Superior temporal gyrus (tissue), 1 donor: ENCODE measurements around the gene CDC27.
A peak's percentile ranks its signal among the peaks of the same experiment; 100 is the strongest.
"Not testable (repeated sequence)": the region's sequence is repeated elsewhere in the genome, so short reads cannot be mapped to it uniquely, and the experiment has no call there.

Source experiments
- DNase-seq: peaks from one replicate; pipeline ENCODE4 v3.0.0-alpha.2; 2016; ENCODE audit errors: extremely low spot score

Gene CDC27

DNA sequence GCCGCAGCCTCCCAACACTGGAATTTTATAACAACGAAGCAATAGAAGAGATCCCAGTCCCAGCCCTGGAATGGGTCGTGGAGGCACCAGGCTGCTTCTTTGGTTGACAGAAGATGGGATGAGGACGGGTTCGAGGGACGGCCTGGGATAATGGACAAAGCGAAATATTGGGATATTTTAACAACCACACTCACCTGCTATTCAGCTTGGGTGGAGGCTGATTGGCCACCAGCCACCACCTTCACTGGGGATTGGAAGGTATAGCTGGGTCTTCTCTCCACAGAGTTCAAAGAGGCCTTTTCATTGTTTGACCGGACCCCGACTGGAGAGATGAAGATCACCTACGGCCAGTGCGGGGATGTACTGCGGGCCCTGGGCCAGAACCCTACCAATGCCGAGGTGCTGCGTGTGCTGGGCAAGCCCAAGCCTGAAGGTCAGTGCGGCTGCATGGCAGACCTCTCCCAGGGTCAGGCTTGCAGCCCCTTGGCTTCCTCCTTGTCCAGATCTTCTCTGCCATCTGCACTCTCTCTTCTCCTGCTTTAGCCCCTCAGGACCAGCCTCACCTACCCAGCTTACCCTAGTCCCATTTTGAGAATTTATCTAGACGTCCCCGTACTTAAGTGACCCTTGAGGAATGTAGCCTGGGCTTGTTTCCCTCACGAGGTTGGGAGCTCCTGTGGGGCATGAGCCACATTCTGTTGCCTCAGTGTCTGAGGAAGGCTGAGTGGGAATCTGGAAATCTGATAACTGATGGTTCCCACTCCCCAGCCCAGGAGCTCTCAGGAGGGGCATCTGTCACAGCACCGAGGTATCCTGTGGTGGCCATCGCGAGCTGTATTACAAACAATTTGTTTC is 30.8 kb upstream of the CDC27 start:
- no peak for DNase-seq

DNA sequence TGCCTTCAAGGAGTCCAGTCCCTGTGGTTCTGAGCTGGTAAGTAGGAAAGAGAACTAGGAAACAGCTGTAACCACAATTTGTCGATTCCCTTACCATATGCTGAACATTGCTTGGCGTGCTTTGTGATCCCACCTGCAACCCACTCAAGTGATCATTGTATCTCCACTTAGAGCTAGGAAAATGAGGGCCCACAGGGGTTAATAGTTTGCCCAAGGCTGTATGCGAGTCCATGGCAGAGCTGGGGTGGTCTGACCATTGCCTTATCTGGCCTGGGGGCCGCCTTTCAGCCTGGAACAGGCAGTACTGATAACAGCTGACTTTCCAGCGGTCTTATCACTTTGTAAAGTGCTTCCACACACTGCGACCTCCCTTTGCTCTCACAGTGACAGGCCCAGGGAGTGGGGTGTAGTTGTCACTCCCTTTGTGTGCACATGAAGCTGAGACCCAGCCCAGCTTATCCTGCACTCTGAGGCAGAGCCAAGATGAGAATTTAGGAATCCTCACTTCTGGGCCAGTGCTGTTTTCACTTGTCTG is 29.9 kb upstream of the CDC27 start:
- no peak for DNase-seq

DNA sequence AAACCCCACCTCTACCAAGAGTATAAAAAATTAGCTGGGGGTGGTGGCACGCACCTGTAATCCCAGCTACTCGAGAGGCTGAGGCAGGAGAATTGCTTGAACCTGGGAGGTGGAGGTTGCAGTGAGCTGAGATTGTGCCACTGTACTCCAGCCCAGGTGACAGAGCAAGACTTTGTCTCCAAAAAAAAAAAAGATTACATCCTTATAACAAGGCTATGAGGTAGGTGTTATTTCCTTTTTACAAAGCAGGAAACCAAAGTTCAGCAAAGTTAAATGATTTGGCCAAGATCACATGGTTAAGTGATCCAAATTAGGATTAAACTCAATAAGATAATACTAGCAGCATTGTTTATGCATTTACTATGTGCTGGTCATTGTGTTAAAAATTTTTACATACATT is 28.2 kb upstream of the CDC27 start:
- not testable (repeated sequence) for DNase-seq

DNA sequence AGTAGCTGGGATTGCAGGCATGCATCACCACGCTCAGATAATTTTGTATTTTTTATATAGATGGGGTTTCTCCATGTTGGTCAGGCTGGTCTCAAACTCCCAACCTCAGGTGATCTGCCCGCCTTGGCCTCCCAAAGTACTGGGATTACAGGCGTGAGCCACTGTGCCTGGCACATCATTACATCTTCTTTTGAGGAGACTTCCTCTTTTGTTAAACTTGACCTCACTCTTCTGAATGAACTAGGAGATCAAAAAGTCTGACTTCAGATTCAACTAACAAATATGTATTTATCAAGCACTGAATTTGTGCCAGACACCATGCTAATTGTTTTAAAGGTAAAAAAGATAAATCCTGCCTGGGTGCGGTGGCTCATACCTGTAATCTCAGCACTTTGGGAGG is 27.7 kb upstream of the CDC27 start:
- DNase-seq, result not testable (repeated sequence)

DNA sequence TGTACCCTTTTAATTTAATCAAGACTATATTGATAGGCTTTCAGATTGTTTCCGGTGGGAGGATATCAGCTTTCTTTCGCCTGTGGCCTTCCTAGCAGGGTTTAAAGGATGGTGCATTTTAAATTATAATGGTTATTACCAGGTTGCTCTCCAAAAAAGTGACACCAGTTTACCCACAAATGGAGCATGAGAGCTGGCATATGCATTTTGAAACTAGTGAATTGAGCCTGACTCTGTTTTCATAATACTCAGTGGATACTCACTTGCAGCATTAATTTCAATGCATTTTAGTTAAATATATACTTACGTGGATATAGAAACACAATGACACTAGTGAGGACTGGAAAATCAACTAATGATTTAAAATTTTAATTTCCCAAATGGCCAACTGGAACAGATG is 25.8 kb upstream of the CDC27 start:
- no peak for DNase-seq

DNA sequence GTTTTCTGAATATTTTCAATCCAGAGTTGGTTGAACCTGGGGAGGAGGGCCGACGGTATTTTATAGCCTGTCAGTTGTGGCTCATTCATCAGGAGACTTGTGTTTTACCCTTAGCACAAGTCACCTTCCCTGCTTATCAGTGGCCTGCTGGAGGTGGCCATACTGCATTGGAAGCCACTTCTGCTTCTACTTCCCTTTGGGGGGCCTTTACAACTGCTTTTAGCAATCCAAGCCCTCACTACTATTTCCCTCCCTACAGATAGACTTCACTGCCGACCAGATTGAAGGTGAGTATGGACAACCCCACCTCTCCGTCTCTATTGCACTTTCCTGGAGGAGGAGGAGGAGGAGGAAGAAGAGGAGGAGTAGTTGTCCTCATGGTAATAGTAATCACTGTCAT is 24.4 kb upstream of the CDC27 start:
- DNase-seq, result no peak

DNA sequence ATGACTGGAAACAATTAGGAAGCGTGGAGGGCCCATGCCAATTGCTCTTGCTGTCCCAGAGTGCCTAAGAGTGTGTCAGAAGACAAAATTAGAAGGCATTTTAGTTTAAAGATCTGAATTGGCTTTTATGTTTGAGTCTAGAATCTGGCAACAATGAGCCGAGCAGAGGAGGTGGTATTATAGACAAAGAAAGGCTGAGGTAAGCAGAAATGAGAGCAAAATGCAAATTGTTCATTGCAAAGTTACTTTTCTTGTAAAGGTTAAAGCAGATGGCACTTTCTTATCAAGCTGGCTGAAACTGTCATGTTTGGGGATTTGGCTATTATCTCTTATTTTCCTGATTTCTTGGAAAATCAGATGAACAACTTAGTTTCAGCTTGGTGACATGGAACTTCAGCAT is 23.4 kb upstream of the CDC27 start:
- DNase-seq, result no peak

DNA sequence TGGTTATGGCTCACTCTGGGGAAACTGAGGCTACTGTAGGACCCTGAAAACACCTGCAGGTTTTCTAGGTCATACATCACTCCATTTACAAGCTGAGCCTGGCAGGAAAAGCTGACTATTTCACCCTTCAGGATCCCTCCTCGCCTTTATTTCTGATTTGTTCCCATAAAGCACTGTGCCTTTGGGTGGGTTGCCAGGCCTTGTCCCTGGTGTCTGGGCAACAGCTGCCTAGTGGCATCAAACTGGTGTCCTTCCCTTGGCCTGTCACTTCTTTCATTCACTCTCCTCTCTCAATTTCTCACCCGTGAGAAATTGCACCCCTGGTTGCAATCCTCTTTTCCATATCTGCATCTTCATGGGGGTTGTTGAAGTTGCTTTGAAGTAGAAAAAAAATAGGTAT is 21.7 kb upstream of the CDC27 start:
- DNase-seq, result no peak

DNA sequence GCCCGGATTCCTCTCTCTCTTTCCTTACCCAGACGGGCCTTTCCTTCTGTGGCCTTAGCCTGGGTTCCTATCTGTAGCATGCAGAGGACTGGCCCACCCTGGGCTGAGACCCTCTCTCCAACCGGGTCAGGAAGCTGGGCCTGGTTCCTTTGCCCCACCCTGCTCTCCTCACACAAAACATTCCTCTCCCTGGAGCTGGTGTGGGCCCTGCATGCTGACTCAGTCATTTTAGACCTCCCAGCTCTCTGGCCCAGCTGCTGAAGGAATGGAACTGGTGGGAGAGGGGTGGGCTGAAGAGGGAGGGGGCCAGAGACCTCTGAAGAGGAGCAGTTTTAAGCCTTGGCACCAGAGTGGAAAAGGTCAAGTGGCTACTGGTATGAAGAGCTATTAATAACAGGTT is 21.0 kb upstream of the CDC27 start:
- no peak for DNase-seq

DNA sequence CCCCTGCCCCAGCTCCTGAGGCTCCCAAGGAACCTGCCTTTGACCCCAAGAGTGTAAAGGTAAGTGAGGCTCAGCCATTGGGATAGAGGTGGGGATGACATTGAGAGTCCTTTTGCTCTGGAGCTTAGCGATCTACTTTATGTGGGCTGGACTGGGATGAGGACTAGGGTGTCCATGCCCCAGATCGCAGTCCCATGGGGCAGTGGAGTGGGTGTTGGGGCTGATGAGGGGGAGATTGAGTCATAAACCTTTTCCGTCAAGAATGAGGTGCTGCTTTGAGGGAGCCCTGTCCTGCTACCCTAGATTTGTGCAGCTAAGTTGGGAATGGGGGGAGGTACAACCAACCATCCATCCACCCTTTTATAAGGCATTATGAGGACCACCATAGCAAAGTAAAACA is 20.4 kb upstream of the CDC27 start:
- DNase-seq, result no peak

DNA sequence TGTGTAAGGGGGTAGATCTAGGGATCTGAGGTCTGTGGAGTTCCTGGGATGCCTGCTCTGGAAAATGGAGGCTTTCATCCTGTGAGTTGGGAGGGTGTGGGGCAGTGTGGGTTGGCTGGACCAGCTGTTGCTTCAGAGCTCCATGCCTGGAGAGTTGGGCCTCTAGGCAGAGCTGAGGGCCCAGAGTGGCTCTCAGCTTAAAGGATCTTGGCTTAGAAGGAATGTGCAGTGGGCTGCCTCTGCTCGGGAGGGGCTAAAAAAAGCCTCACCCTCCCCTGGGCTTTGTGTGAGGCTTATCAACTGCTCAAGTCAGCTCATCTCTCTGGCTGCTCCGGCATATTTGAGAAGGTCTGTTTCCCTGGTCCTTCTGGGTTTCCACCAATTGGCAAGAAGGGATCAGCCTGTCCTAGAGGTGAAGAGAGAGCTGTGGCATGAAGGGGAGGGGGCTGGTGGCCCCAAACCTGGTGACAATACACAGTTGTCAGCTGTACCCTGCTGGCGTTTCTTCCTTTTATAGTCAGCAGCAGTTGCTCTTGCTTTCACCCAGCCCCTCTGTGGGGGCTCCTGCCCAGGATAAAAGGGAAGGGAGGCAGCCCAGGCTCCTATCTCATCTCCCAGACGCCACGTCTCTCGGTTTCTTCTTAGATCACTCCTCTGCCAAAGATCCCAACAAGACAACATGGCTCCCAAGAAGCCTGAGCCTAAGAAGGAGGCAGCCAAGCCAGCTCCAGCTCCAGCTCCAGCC is 19.8 kb upstream of the CDC27 start, which contains the start of gene MYL4:
Gene MYL4 (plus strand): TSS at position 605 of the 745 bp plus-strand sequence. CDS start 75 bp downstream, at position 680.
- no peak for DNase-seq

DNA sequence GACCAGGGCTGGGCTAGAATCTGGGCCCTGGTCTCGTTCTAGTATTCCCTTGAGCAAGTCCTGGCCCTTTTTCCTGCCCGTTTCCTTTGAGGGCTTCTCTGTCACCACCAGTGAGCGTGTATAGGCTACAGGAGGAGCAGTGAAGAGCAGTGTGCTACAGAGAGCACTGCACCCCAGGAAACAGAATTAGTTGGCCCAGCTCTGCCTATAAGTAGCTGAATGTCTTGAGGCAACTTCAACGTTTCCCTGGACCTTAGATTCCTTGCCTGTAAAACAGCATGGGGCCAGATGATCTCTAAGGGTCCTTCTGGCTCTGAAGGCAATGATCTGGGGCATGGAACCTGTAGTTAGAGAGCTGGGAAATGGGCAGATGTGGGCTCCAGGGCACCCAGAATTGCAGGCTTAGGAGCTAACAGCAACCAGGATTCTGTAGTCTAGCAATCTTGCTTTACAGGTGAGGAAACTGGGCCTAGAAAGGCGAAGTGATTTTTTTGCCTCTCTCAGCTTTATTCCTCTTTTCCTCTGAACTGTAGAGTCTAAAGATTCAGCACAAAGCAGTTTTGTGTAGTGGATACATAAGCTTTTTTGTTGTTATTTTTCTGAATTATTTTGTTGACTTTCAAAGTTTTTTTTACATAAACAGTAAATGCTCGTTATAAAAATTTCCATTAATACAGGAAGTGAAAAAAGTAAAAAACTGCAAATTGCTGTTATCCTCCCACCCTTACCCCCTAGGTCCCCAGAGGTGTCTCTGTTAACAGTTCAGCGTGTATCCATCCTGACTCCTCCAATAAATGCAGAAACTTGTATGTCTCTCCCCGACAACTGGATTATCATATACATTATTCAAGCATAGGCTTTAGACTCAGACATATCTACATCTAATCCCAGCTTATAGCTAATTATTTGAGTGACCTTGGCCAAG is 18.3 kb upstream of the CDC27 start:
- DNase-seq, result no peak

DNA sequence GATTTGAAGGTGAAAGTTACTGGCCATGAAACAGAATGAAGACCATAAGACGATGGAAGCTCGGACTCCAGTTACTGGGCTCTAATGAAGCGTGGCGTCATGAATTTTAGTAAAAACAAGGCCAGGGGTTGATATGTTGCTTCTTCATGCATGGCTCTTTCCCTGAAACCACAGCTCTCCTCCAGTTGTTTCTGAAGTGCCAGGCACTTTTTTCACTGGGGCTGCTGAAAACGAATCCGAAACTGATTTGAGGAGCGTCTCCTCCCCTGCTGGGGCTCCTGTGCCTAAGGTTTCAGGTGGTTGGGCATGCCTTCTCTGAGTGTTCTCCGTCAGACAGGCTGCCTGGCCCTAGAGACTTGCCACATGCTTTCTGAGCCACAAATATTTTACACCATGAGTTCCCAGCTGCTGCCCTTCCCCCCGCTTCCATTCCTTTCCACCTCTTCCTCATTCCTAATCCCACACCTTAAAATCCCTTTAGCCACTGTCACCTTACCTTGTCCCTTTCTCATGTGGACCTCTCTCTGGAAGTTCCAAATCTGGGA is 16.4 kb upstream of the CDC27 start:
- DNase-seq, result no peak

DNA sequence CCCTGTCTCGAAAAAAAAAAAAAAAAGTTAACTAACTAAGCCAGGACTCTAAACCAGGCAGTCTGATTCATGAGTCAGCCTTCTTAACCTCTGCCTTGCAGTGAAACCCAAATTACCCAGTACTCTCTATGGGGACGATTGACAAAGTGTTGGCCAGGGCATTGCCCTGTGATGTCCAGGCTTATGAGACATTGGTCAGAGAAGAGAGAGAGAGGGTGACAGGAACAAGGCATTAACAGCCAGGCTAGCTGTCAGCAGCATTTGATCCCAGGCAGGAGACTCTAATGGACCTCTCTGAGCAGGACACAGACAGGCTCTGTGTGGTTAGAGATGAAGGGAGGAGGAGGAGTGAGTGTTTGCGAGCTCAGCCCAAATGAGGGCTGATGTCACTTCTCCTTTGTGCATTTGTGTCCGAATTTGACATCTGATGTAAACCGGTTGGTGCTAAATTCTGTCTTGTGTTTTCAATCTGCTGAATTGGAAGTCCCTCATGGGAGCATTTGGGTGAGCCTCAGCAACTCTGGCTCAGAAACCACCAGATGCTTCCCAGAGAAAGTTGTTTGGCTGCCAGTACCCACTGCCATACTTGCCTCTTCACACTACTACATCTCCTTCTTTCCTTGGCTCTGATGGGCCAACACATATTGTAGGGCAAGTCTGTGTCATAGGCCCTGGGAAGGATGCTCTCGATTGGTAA is 15.8 kb upstream of the CDC27 start:
- peak; percentile 43 for DNase-seq

DNA sequence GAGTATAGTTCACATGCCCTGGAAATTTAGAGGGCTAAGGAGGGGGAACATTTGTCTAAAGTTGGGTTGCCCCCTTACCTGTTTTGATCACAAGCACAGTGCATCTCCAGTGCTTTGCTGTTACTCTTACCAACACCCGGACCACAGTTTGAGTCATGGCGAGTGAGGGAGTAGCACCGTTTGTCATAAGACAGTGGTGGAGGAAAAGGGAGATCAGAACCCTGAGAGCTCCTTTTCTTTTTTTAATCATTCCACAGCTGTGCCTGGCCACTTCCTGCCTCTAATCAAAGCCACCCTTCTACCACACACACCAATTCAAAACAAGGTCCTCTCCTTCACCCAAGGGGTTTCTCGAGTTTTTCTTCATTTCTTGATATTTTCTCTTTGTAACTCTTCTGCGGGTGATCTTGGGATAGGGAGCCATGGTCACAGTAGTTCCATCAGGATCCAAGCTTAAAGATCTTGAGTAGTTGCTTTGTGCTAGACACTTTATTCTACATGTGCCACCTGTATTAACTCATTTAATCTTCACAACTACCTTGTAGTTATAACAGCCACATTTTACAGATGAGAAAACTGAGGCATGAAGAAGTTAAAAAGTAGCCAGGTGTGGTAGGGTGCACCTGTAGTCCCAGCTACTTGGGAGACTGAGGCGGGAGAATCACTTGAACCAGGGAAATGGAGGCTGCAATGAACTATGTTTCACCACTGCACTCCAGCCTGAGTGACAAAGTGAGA is 15.1 kb upstream of the CDC27 start:
- DNase-seq, result no peak

DNA sequence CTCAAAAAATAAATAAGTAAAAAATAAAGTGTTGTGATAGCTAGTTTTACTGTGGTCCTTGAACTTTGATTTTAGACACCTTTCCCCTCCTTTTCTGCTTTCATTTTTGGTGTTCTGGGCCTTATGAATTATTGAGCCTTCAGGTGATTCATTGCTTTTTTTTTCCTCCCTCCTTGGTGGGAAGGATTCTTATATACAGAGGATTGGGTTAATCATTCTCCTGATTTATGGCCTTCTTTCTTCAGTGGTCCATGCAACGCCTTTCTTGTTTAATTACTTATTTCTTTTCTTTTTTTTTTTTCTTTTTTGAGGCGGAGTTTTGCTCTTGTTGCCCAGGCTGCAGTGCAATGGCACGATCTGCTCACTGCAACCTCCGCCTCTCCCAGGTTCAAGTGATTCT is 12.1 kb upstream of the CDC27 start:
- DNase-seq, result no peak

DNA sequence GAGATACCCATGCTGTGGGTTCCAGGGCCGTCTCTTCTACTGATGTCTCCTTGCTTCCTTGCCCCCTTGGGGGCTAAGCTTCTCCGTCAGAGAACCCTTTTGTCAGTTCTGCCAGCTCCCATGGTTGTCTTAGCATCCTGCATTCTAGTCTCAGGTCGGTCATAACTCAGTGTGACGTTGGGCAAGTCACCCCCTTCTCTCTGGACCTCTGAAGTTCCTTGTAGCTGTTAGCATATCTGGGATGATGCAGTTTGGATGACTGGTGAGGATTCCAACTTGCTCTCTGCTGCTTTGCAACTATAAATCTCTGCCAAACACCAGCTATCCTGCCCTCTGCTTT is 11.2 kb upstream of the CDC27 start:
- no peak for DNase-seq

DNA sequence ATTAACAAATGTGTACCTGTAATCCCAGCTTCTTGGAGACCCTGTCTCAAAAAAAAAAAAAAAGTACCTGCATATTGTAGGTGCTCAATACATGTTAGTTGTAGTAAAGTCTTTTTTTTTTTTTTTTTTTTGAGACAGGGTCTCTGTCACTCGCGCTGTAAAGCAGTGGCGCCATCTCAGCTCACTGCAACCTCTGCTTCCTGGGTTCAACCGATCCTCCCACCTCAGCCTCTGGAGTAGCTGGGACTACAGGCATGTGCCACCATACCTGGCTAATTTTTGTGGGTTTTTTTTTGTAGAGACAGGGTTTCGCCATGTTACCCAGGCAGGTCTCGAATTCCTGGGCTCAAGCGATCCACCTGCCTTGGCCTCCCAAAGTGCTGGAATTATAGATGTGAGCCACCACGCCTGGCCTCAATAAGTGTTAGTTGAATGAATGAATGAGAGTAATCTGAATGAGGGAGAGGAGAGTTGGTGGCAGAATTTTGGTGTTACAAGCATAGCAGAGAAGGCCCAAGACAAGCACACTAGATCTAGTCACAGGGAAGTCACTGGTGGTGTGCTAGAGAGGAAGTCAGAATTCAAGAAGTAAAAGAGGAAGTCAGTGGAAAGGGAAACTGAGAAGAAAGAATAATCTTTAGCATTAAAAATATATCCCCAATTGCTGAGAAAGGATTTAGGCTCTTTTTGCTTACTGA is 10.7 kb upstream of the CDC27 start:
- DNase-seq, result no peak

DNA sequence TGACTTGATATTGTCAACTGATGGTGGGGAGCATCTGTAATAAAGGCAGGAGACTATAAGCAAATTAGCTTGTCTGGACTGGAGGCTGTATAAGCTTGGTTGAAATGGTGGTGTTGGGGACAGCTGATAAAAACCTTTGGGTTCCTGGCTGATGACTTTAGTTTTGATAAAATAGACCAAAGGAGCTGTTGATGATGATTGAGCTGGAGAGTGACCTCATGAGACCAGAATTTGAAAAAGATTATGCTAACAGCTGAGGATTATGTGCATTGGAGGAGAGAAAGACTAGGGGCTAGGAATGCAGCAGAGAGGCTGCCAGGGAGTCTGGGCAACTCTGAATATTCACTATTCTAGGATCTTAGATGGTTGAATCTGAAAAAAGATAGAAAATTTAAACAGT is 8.7 kb upstream of the CDC27 start:
- no peak for DNase-seq
